ENCODE measurements around the gene LHPP.
A peak's percentile ranks its signal among the peaks of the same experiment; 100 is the strongest.

The LHPP gene

DNA sequence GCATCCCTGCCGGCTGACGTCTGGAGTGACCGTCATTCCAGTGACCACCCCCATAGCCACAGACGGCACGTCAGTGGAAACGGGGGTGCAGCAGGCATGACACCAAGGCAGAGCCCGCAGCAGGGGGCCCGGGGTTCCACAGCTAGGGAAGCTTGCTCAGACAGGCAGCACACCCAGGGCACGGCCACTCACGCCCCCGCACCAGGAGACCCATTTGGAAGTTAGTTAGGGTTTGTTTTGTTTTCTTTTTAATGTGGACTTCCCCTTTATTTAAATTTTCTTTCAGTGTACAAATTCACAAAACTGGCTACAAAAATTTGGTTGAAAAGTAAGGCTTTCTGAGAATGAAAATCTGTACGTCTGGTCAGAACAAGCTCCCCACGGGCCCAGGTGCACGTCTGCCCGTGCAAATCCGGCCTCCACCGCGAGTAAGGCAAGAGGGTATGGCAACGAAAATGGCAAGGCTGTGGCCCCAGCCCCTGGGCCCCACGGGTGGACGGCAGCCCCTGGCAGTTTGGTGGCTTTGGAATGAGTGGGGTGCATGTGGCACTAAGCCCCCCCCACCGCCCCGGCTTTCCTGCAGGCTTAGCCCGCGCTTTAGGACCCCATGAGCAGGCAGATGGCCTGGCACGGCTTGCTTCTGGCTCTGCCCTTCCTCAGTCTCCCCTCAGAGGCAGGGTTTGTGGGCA is 158.3 kb downstream of the LHPP start:
- TF ChIP-seq, protein P1, sequence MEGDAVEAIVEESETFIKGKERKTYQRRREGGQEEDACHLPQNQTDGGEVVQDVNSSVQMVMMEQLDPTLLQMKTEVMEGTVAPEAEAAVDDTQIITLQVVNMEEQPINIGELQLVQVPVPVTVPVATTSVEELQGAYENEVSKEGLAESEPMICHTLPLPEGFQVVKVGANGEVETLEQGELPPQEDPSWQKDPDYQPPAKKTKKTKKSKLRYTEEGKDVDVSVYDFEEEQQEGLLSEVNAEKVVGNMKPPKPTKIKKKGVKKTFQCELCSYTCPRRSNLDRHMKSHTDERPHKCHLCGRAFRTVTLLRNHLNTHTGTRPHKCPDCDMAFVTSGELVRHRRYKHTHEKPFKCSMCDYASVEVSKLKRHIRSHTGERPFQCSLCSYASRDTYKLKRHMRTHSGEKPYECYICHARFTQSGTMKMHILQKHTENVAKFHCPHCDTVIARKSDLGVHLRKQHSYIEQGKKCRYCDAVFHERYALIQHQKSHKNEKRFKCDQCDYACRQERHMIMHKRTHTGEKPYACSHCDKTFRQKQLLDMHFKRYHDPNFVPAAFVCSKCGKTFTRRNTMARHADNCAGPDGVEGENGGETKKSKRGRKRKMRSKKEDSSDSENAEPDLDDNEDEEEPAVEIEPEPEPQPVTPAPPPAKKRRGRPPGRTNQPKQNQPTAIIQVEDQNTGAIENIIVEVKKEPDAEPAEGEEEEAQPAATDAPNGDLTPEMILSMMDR (IDR thresholded peaks at IDR 0.05; ENCODE audit: insufficient read depth, low read length, poor library complexity, severe bottlenecking) = no peak

GRCh38 chr10:124621637-124622036 is 160.0 kb downstream of the LHPP start:
- H3K27me3 ChIP-seq (replicated peaks; ENCODE audit: control insufficient read depth, insufficient read depth, low read length) = no peaks in the 10 kb centered on the region
- DNase-seq (ENCODE audit: extremely low read depth, insufficient read length) = no peak
- H3K4me3 ChIP-seq (replicated peaks; ENCODE audit: low read depth, low read length) = no peak overlapping the region
- H3K36me3 ChIP-seq (ENCODE audit: control insufficient read depth, insufficient read depth, low read length) = peaks cover 9% of the 10 kb centered on the region
- TF ChIP-seq, protein P1 (IDR thresholded peaks at IDR 0.05; ENCODE audit: insufficient read depth, low read length, poor library complexity, severe bottlenecking) = no peak

More for the DNA sequence above, 158.3 kb downstream of the LHPP start:
- Histone ChIP-seq H3K4me3 (replicated peaks; ENCODE audit: low read depth, low read length) (peak overlapping the region; percentile 33), H3K27me3 (replicated peaks; ENCODE audit: control insufficient read depth, insufficient read depth, low read length) (no peaks in the 10 kb centered on the region), H3K36me3 (ENCODE audit: control insufficient read depth, insufficient read depth, low read length) (peaks cover 9% of the 10 kb centered on the region)
- peak; percentile 48 for DNase-seq (ENCODE audit: extremely low read depth, insufficient read length)

DNA sequence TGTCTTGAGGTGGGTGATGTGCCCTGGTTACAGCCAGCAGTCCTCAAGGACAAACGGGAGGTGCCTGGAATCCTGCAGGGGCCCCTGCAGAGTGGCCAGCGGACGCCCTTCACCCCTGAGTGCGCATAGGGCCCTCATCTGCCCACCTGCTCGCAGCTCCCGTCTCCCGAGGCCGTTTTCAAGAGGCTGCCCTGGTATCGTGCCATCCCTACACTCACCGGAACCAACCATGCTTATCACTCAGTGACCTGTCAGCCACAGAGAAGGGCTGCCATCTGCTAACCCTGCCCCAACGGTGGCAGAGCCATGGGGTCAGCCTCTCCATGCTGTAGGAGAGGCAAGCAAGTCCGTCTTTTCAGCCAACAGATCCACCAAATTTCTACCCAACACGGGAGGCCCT is 160.5 kb downstream of the LHPP start:
- TF ChIP-seq, protein P1 (IDR thresholded peaks at IDR 0.05; ENCODE audit: insufficient read depth, low read length, poor library complexity, severe bottlenecking) = no peak
- no peak overlapping the region for H3K4me3 ChIP-seq (replicated peaks; ENCODE audit: low read depth, low read length)
- H3K36me3 ChIP-seq (ENCODE audit: control insufficient read depth, insufficient read depth, low read length) = peaks cover 9% of the 10 kb centered on the region
- H3K27me3 ChIP-seq (replicated peaks; ENCODE audit: control insufficient read depth, insufficient read depth, low read length) = no peaks in the 10 kb centered on the region
- no peak for DNase-seq (ENCODE audit: extremely low read depth, insufficient read length)

DNA sequence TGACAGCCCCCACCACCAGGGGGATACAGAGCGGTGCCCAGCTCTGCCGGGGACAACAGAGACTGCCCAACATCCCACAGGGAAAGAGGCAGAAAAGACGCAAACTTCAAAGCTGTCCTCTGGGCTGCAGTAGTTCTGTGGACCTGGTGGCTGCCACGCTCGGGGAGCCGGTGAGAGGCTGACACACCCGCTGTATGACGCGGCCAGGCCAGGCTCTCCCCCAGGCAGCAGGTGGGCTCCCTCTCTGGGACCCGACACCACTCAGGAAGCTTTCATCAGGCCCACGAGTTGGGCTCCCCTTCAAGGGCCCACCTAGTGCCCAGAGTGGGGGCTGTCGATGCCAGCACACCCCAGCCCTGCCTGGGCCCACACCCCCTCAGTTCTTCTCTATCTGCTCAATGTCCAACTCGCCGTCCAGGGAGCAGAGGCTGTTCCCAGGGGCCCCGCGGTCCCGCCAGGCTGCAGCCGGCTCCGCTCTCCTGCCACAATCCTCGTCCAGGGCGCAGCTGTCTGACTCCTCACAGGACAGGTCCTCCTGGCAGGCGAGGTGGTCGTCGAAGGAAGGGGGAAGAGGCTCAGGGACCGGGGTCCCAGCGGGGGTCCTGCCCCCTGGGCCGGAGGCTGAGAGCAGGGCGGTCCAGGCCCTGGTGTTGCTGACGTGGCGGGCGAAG is 161.4 kb downstream of the LHPP start:
- Histone ChIP-seq H3K27me3 (replicated peaks; ENCODE audit: control insufficient read depth, insufficient read depth, low read length) (no peaks in the 10 kb centered on the region), H3K36me3 (ENCODE audit: control insufficient read depth, insufficient read depth, low read length) (peaks cover 8% of the 10 kb centered on the region), H3K4me3 (replicated peaks; ENCODE audit: low read depth, low read length) (no peak overlapping the region)
- no peak for DNase-seq (ENCODE audit: extremely low read depth, insufficient read length)
- TF ChIP-seq, protein P1 (IDR thresholded peaks at IDR 0.05; ENCODE audit: insufficient read depth, low read length, poor library complexity, severe bottlenecking) = no peak

- TF ChIP-seq, protein P1 (IDR thresholded peaks at IDR 0.05; ENCODE audit: insufficient read depth, low read length, poor library complexity, severe bottlenecking) = no peak
- H3K4me3 ChIP-seq (replicated peaks; ENCODE audit: low read depth, low read length) = no peak overlapping the region
- no peak for DNase-seq (ENCODE audit: extremely low read depth, insufficient read length)
- no peaks in the 10 kb centered on the region for H3K27me3 ChIP-seq (replicated peaks; ENCODE audit: control insufficient read depth, insufficient read depth, low read length)
- H3K36me3 ChIP-seq (ENCODE audit: control insufficient read depth, insufficient read depth, low read length) = peaks cover 8% of the 10 kb centered on the region
These were observed 162.4 kb downstream of the LHPP start for GRCh38 chr10:124624006-124624405.
